HEK293 (cell line): ENCODE data around the gene PTPRJ.

ENCODE experiments used
- CTCF ChIA-PET: fragments of 350-600 bp; formaldehyde crosslinking; extraction: SDS; loops from one replicate; lab custom pipeline; 2021; ENCODE audit warnings: antibody characterized with exemption; lab: Yijun Ruan, JAX
- POLR2A ChIA-PET: fragments of 300-600 bp; formaldehyde crosslinking; extraction: SDS; loops from one replicate; lab custom pipeline; 2020; ENCODE audit warnings: antibody characterized with exemption, inconsistent platforms; lab: Yijun Ruan, JAX
- H3K27ac ChIP-seq: fragments of 200-500 bp; sonication (Bioruptor generic); 2 replicates; pipeline ENCODE4 v1.5.1; 2014; ENCODE audit warnings: low read depth, low read length, control low read depth, inconsistent platforms; ENCODE audit errors: extremely low read depth
- H3K36me3 ChIP-seq, 2 experiments: fragments of 200-500 bp in 1 of 2; sonication (Bioruptor generic) in 1 of 2; 1 replicate in 1 of 2; 2 replicates in 1 of 2; pipeline ENCODE4 v1.5.1; 2014 to 2017; ENCODE audit warnings: inconsistent platforms in 2 of 2, low read length in 2 of 2; ENCODE audit not compliant: control insufficient read depth in 2 of 2, insufficient read depth in 1 of 2
- H3K4me1 ChIP-seq: fragments of 200-500 bp; sonication (Bioruptor generic); 2 replicates; pipeline ENCODE4 v1.5.1; 2014; ENCODE audit warnings: mild to moderate bottlenecking, low read length, inconsistent platforms; ENCODE audit not compliant: control insufficient read depth, insufficient read depth
- H3K4me3 ChIP-seq: 2 replicates; pipeline ENCODE4 v1.5.1; 2011; ENCODE audit warnings: low read depth, mild to moderate bottlenecking, control low read depth, low read length, moderate library complexity
- H3K9me3 ChIP-seq: fragments of 200-500 bp; sonication (Bioruptor generic); 2 replicates; pipeline ENCODE4 v1.5.1; 2014; ENCODE audit warnings: low read depth, low read length, inconsistent platforms; ENCODE audit not compliant: control insufficient read depth, insufficient read depth
- BCL11A ChIP-seq: fragments of 450-650 bp; formaldehyde crosslinking; IDR thresholded peaks from 2 replicates; pipeline ENCODE4 v1.5.1; 2016; ENCODE audit warnings: low read depth, missing biosample characterization, missing genetic modification characterization
- GLIS2 ChIP-seq: fragments of 450-650 bp; formaldehyde crosslinking; IDR thresholded peaks from 2 replicates; pipeline ENCODE4 v1.5.1; 2016; ENCODE audit warnings: missing biosample characterization, missing genetic modification characterization
- MZF1 ChIP-seq: fragments of 450-650 bp; formaldehyde crosslinking; IDR thresholded peaks from 2 replicates; pipeline ENCODE4 v1.5.1; 2017; ENCODE audit warnings: missing biosample characterization, missing genetic modification characterization, borderline replicate concordance
- OSR2 ChIP-seq: fragments of 450-650 bp; formaldehyde crosslinking; IDR thresholded peaks from 2 replicates; pipeline ENCODE4 v1.5.1; 2016; ENCODE audit warnings: missing biosample characterization, missing genetic modification characterization
- SCRT2 ChIP-seq: fragments of 450-650 bp; formaldehyde crosslinking; IDR thresholded peaks from 2 replicates; pipeline ENCODE4 v1.5.1; 2016; ENCODE audit warnings: missing biosample characterization, missing genetic modification characterization
- WT1 ChIP-seq: fragments of 450-650 bp; formaldehyde crosslinking; IDR thresholded peaks from 2 replicates; pipeline ENCODE4 v1.5.1; 2016; ENCODE audit warnings: missing biosample characterization, missing genetic modification characterization
- ZBTB1 ChIP-seq: fragments of 450-650 bp; formaldehyde crosslinking; IDR thresholded peaks from 2 replicates; pipeline ENCODE4 v1.5.1; 2016; ENCODE audit warnings: missing biosample characterization, missing genetic modification characterization
- ZNF140 ChIP-seq: fragments of 450-650 bp; formaldehyde crosslinking; IDR thresholded peaks from 2 replicates; pipeline ENCODE4 v1.5.1; 2016; ENCODE audit warnings: missing biosample characterization, missing genetic modification characterization
- ZNF274 ChIP-seq, 2 experiments: fragments of 200-500 bp in 1 of 2; fragments of 450-650 bp in 1 of 2; sonication (Bioruptor generic) in 1 of 2; formaldehyde crosslinking in 1 of 2; IDR thresholded peaks; 2 replicates each; pipeline versions ENCODE4 v1.5.1 to v1.6.1; 2014 to 2016; ENCODE audit warnings: borderline replicate concordance in 1 of 2, inconsistent platforms in 1 of 2, low read length in 1 of 2, missing biosample characterization in 1 of 2, missing genetic modification characterization in 1 of 2
- ZNF302 ChIP-seq: fragments of 450-650 bp; formaldehyde crosslinking; IDR thresholded peaks from 2 replicates; pipeline ENCODE4 v1.5.1; 2016; ENCODE audit warnings: missing biosample characterization, missing genetic modification characterization, low read depth
- ZNF433 ChIP-seq: fragments of 450-650 bp; formaldehyde crosslinking; IDR thresholded peaks from 2 replicates; pipeline ENCODE4 v1.5.1; 2016; ENCODE audit warnings: missing biosample characterization, missing genetic modification characterization, low read depth
- ZNF558 ChIP-seq: fragments of 450-650 bp; formaldehyde crosslinking; IDR thresholded peaks from 2 replicates; pipeline ENCODE4 v1.5.1; 2016; ENCODE audit warnings: missing biosample characterization, missing genetic modification characterization
- ZNF571 ChIP-seq: fragments of 450-650 bp; formaldehyde crosslinking; IDR thresholded peaks from 2 replicates; pipeline ENCODE4 v1.5.0; 2017; ENCODE audit warnings: missing biosample characterization, missing genetic modification characterization
- ZNF76 ChIP-seq: fragments of 450-650 bp; formaldehyde crosslinking; IDR thresholded peaks from 2 replicates; pipeline ENCODE4; 2016; ENCODE audit warnings: low read depth, missing biosample characterization, missing genetic modification characterization, borderline replicate concordance
- ZNF776 ChIP-seq: fragments of 450-650 bp; formaldehyde crosslinking; IDR thresholded peaks from 2 replicates; pipeline ENCODE4 v1.5.0; 2017; ENCODE audit warnings: missing biosample characterization, missing genetic modification characterization, borderline replicate concordance
- ZNF785 ChIP-seq: fragments of 450-650 bp; formaldehyde crosslinking; IDR thresholded peaks from 2 replicates; pipeline ENCODE4 v1.5.1; 2016; ENCODE audit warnings: missing biosample characterization, missing genetic modification characterization
- TF ChIP-seq, protein P1 (sequence below): fragments of 450-650 bp; formaldehyde crosslinking; conservative IDR thresholded peaks from 2 replicates; pipeline ENCODE4 v1.5.1; 2016; ENCODE audit warnings: low read depth, missing biosample characterization, missing genetic modification characterization
- TF ChIP-seq, protein P2 (sequence below): fragments of 450-650 bp; formaldehyde crosslinking; IDR thresholded peaks from 2 replicates; pipeline ENCODE4 v1.5.1; 2016; ENCODE audit warnings: missing biosample characterization, missing genetic modification characterization
- TF ChIP-seq, protein P3 (sequence below): fragments of 450-650 bp; formaldehyde crosslinking; IDR thresholded peaks from 2 replicates; pipeline ENCODE4 v1.5.1; 2016; ENCODE audit warnings: missing biosample characterization, missing genetic modification characterization
- TF ChIP-seq, protein P4 (sequence below): fragments of 450-650 bp; formaldehyde crosslinking; IDR thresholded peaks from 2 replicates; pipeline ENCODE4 v1.5.1; 2016; ENCODE audit warnings: missing biosample characterization, missing genetic modification characterization
- TF ChIP-seq, protein P5 (sequence below): fragments of 450-650 bp; formaldehyde crosslinking; IDR thresholded peaks from 2 replicates; pipeline ENCODE4 v1.5.1; 2016; ENCODE audit warnings: missing biosample characterization, missing genetic modification characterization, borderline replicate concordance
- TF ChIP-seq, protein P6 (sequence below): fragments of 450-650 bp; formaldehyde crosslinking; IDR thresholded peaks from 2 replicates; pipeline ENCODE4 v1.5.1; 2016; ENCODE audit warnings: missing biosample characterization, missing genetic modification characterization

The PTPRJ gene

DNA sequence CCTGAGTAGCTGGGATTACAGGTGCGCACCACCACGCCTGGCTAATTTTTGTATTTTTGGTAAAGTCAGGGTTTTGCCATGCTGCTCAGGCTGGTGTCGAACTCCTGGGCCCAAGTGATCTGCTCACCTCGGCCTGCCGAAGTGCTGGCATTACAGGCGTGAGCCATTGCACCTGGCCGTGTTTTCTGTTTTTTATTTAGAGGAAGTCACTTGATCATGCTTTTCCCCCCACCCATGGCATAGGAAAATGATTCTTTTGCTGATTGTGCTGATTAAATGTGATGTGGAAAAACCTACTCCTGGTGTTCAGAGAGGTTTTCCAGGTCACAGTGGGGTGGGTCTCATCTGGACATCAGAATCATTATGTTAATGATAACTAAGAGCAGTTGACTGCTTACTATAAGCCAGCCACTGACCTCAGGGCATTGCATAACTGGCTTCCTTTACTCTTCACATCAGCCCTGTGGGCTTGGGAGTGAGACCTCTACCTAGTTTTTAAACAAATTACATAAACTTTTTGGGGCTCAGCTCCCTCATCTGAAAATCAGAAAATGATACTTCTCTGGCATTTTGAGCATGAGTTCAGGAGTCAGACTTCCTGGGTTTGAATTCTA lies 71.0 kb downstream of the PTPRJ start (continued):
- TF ChIP-seq, protein P1, sequence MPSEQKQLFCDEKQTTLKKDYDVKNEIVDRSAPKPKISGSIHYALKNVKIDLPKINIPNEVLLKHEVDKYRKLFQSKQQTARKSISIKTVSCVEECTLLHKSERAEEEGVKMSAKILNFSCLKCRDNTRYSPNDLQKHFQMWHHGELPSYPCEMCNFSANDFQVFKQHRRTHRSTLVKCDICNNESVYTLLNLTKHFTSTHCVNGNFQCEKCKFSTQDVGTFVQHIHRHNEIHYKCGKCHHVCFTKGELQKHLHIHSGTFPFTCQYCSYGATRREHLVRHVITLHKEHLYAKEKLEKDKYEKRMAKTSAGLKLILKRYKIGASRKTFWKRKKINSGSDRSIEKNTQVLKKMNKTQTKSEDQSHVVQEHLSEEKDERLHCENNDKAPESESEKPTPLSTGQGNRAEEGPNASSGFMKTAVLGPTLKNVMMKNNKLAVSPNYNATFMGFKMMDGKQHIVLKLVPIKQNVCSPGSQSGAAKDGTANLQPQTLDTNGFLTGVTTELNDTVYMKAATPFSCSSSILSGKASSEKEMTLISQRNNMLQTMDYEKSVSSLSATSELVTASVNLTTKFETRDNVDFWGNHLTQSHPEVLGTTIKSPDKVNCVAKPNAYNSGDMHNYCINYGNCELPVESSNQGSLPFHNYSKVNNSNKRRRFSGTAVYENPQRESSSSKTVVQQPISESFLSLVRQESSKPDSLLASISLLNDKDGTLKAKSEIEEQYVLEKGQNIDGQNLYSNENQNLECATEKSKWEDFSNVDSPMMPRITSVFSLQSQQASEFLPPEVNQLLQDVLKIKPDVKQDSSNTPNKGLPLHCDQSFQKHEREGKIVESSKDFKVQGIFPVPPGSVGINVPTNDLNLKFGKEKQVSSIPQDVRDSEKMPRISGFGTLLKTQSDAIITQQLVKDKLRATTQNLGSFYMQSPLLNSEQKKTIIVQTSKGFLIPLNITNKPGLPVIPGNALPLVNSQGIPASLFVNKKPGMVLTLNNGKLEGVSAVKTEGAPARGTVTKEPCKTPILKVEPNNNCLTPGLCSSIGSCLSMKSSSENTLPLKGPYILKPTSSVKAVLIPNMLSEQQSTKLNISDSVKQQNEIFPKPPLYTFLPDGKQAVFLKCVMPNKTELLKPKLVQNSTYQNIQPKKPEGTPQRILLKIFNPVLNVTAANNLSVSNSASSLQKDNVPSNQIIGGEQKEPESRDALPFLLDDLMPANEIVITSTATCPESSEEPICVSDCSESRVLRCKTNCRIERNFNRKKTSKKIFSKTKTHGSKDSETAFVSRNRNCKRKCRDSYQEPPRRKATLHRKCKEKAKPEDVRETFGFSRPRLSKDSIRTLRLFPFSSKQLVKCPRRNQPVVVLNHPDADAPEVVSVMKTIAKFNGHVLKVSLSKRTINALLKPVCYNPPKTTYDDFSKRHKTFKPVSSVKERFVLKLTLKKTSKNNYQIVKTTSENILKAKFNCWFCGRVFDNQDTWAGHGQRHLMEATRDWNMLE (tag by site-specific recombination) = no peak
- TF ChIP-seq SCRT2 (tag by site-specific recombination) = no peak
- TF ChIP-seq, protein P2, sequence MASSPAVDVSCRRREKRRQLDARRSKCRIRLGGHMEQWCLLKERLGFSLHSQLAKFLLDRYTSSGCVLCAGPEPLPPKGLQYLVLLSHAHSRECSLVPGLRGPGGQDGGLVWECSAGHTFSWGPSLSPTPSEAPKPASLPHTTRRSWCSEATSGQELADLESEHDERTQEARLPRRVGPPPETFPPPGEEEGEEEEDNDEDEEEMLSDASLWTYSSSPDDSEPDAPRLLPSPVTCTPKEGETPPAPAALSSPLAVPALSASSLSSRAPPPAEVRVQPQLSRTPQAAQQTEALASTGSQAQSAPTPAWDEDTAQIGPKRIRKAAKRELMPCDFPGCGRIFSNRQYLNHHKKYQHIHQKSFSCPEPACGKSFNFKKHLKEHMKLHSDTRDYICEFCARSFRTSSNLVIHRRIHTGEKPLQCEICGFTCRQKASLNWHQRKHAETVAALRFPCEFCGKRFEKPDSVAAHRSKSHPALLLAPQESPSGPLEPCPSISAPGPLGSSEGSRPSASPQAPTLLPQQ (tag by site-specific recombination) = no peak
- TF ChIP-seq, protein P3, sequence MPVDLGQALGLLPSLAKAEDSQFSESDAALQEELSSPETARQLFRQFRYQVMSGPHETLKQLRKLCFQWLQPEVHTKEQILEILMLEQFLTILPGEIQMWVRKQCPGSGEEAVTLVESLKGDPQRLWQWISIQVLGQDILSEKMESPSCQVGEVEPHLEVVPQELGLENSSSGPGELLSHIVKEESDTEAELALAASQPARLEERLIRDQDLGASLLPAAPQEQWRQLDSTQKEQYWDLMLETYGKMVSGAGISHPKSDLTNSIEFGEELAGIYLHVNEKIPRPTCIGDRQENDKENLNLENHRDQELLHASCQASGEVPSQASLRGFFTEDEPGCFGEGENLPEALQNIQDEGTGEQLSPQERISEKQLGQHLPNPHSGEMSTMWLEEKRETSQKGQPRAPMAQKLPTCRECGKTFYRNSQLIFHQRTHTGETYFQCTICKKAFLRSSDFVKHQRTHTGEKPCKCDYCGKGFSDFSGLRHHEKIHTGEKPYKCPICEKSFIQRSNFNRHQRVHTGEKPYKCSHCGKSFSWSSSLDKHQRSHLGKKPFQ (tag by site-specific recombination) = no peak
- no peak for TF ChIP-seq OSR2 (tag by site-specific recombination)
- TF ChIP-seq MZF1 (tag by site-specific recombination) = no peak
- no peak for TF ChIP-seq ZNF571 (tag by site-specific recombination)
- TF ChIP-seq, all 188 proteins: peak for 0

DNA sequence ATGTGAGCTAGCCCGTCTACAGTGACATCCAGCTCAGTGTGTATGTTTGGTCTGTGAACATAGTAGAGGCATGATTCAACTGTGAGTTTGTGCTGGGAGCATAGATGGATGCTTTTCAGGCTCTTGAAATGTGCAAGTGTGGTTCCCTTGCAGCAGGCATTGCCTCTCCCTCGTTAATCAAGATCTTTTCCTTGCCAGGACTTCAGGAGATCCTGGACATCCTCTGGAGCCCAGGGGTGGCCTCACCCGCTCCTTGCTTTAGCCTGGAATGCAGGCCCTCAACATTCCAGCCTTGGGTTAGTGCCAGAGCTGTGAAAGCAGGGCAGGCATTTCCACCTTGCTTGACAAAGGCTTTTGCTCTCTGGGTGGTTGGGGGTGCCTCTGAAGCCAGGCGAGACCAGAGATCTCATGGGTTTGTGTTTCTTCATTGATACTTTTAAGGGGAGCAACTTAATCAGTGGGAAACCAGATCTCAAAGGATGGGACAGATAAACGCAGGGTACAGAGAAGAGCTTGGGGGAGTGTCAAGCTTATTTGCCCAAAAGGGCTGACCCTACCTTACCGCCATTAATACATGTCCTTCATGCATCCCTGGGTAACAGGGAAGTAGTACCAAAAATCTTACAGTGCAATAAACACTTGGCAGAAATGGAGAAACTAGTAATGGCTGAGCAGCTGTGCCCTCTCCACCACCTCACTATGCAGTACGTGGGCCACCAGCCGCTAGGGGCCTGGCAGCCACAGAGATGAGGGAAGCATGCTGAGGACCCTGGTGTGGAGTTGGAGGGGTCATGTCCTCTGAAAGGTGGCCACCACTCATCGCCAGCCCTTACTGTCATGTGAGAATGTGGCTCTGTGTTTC lies 72.1 kb downstream of the PTPRJ start:
- H3K4me3 ChIP-seq = no peak overlapping the region
- POLR2A ChIA-PET = no interaction called here
- no peaks in the 10 kb centered on the region for H3K36me3 ChIP-seq
- no peaks in the 10 kb centered on the region for H3K4me1 ChIP-seq
- CTCF ChIA-PET = interaction anchor here (1.4 kb wide), 1 partner anchor 118 kb away, joined by 5 read pairs; no protein-coding TSS in a partner anchor
- H3K9me3 ChIP-seq = no peaks in the 10 kb centered on the region
- H3K27ac ChIP-seq = no peak overlapping the region
- no peak for TF ChIP-seq ZBTB1
- TF ChIP-seq, protein P4, sequence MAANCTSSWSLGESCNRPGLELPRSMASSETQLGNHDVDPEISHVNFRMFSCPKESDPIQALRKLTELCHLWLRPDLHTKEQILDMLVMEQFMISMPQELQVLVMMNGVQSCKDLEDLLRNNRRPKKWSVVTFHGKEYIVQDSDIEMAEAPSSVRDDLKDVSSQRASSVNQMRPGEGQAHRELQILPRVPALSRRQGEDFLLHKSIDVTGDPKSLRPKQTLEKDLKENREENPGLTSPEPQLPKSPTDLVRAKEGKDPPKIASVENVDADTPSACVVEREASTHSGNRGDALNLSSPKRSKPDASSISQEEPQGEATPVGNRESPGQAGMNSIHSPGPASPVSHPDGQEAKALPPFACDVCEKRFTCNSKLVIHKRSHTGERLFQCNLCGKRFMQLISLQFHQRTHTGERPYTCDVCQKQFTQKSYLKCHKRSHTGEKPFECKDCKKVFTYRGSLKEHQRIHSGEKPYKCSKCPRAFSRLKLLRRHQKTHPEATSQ (tag by site-specific recombination) = no peak
- no peak for TF ChIP-seq ZNF776
- no peak for TF ChIP-seq ZNF558 (tag by site-specific recombination)
- TF ChIP-seq ZNF76 (tag by site-specific recombination) = no peak
- TF ChIP-seq, protein P5, sequence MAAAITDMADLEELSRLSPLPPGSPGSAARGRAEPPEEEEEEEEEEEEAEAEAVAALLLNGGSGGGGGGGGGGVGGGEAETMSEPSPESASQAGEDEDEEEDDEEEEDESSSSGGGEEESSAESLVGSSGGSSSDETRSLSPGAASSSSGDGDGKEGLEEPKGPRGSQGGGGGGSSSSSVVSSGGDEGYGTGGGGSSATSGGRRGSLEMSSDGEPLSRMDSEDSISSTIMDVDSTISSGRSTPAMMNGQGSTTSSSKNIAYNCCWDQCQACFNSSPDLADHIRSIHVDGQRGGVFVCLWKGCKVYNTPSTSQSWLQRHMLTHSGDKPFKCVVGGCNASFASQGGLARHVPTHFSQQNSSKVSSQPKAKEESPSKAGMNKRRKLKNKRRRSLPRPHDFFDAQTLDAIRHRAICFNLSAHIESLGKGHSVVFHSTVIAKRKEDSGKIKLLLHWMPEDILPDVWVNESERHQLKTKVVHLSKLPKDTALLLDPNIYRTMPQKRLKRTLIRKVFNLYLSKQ (tag by site-specific recombination) = no peak
- no peak for TF ChIP-seq ZNF140
- no peak for TF ChIP-seq ZNF274 (IDR thresholded peaks at IDR 0.05; ENCODE audit: low read length)
- TF ChIP-seq ZNF274 (tag by site-specific recombination; IDR thresholded peaks at IDR 0.05; ENCODE audit: borderline replicate concordance) = no peak
- no peak for TF ChIP-seq ZNF785 (tag by site-specific recombination)
- no peak for TF ChIP-seq ZNF302 (tag by site-specific recombination)
- TF ChIP-seq, protein P6, sequence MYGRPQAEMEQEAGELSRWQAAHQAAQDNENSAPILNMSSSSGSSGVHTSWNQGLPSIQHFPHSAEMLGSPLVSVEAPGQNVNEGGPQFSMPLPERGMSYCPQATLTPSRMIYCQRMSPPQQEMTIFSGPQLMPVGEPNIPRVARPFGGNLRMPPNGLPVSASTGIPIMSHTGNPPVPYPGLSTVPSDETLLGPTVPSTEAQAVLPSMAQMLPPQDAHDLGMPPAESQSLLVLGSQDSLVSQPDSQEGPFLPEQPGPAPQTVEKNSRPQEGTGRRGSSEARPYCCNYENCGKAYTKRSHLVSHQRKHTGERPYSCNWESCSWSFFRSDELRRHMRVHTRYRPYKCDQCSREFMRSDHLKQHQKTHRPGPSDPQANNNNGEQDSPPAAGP (tag by site-specific recombination) = no peak
- TF ChIP-seq BCL11A (tag by site-specific recombination) = no peak
- no peak for TF ChIP-seq GLIS2 (tag by site-specific recombination)
- no peak for TF ChIP-seq ZNF433
- TF ChIP-seq WT1 (tag by site-specific recombination) = no peak
